ENCODE data around the gene E4F1. TPM values are rescaled to one million over a fixed set of nuclear protein-coding genes. Genes with fewer than 3 reads are reported as not detected.

The E4F1 gene
- total and polyA plus RNA-seq, 9 of the 15 experiments (the other 6 are each of a cell fraction or from before 2014, with no cell fraction given) = 0.48 to 94.9 (median 20.4) TPM

DNA sequence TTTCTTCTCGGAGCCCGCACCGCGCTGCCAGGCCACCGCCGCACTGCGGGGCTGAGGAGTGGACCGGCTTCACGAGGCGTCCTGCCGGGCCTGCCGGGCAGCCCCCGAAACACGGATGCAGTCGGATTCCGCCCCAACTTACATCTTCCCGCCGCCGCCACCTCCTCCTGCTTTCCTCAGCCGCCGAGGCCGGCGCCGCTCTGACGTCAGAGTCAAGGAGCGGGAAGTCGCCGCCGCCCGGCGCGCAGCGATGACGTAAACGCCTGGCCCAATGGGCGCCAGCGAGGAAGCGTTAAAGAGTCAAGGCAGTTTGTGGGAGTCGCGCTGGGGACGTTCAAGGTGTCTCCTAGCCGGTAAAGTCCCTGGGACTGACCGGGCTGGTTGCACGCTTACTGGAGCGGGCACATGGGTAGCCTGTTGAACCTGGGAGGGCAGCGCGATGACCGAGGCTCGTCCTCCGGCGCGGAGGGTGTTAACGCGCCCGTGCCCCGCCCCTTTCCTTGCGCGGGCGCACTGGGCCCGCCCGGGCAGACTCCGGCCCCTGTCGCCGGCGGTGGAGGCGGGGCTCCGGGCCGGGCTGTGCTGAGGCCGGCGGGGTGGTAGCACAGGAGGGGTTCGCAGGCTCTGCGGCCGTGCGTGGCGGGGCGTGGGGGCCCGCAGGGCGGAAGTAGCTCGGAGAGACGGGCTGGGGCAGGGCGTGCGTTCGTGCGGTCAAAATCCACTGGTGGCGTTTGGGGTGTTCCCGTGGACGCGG, 44.7 kb downstream of the E4F1 start, which contains the start of gene RNPS1 (continued):
- TF ChIP-seq ETS2 (tag; IDR thresholded peaks at IDR 0.05; ENCODE audit: borderline replicate concordance, poor library complexity, severe bottlenecking) = no peak
- peak in 1 of 2 experiments; percentile 95; a peak in 2 of 4 replicates for TF ChIP-seq CSDE1 (IDR thresholded peaks at IDR 0.05)
- peak; percentile 99 for TF ChIP-seq RBBP5 (IDR thresholded peaks at IDR 0.05; ENCODE audit: borderline replicate concordance, insufficient read depth, low read length, poor library complexity, severe bottlenecking)
- no peak; the same call in 1 of the 2 replicates for TF ChIP-seq STAG1 (CRISPR knock-in tag; IDR thresholded peaks at IDR 0.05; ENCODE audit: borderline replicate concordance)
- no peak for TF ChIP-seq KDM1A (IDR thresholded peaks at IDR 0.05)
- peak; percentile 100 for TF ChIP-seq EP400 (IDR thresholded peaks at IDR 0.05)
- TF ChIP-seq BHLHE40 (IDR thresholded peaks at IDR 0.05; ENCODE audit: low read length) = 0 out of 2 replicates have a peak, but pooled peaks have one; percentile 2
- TF ChIP-seq HDGF (IDR thresholded peaks at IDR 0.05) = no peak
- no peak for TF ChIP-seq ESRRB (CRISPR knock-in tag; IDR thresholded peaks at IDR 0.05; ENCODE audit: borderline replicate concordance)
- TF ChIP-seq, protein P1, sequence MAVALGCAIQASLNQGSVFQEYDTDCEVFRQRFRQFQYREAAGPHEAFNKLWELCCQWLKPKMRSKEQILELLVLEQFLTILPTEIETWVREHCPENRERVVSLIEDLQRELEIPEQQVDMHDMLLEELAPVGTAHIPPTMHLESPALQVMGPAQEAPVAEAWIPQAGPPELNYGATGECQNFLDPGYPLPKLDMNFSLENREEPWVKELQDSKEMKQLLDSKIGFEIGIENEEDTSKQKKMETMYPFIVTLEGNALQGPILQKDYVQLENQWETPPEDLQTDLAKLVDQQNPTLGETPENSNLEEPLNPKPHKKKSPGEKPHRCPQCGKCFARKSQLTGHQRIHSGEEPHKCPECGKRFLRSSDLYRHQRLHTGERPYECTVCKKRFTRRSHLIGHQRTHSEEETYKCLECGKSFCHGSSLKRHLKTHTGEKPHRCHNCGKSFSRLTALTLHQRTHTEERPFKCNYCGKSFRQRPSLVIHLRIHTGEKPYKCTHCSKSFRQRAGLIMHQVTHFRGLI (CRISPR knock-in tag; IDR thresholded peaks at IDR 0.05) = no peak
- TF ChIP-seq ZNF431 (CRISPR knock-in tag; IDR thresholded peaks at IDR 0.05) = peak; percentile 74; the same call in 1 of the 2 replicates
- TF ChIP-seq, protein P2, sequence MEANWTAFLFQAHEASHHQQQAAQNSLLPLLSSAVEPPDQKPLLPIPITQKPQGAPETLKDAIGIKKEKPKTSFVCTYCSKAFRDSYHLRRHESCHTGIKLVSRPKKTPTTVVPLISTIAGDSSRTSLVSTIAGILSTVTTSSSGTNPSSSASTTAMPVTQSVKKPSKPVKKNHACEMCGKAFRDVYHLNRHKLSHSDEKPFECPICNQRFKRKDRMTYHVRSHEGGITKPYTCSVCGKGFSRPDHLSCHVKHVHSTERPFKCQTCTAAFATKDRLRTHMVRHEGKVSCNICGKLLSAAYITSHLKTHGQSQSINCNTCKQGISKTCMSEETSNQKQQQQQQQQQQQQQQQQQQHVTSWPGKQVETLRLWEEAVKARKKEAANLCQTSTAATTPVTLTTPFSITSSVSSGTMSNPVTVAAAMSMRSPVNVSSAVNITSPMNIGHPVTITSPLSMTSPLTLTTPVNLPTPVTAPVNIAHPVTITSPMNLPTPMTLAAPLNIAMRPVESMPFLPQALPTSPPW (CRISPR knock-in tag; IDR thresholded peaks at IDR 0.05) = peak; percentile 91
- no peak for TF ChIP-seq TFAM (CRISPR knock-in tag; conservative IDR thresholded peaks at IDR 0.05)
- TF ChIP-seq ZNF134 (CRISPR knock-in tag; conservative IDR thresholded peaks at IDR 0.05) = no peak
- peak; percentile 96 for TF ChIP-seq ELF2 (CRISPR knock-in tag; IDR thresholded peaks at IDR 0.05)
- TF ChIP-seq, protein P3, sequence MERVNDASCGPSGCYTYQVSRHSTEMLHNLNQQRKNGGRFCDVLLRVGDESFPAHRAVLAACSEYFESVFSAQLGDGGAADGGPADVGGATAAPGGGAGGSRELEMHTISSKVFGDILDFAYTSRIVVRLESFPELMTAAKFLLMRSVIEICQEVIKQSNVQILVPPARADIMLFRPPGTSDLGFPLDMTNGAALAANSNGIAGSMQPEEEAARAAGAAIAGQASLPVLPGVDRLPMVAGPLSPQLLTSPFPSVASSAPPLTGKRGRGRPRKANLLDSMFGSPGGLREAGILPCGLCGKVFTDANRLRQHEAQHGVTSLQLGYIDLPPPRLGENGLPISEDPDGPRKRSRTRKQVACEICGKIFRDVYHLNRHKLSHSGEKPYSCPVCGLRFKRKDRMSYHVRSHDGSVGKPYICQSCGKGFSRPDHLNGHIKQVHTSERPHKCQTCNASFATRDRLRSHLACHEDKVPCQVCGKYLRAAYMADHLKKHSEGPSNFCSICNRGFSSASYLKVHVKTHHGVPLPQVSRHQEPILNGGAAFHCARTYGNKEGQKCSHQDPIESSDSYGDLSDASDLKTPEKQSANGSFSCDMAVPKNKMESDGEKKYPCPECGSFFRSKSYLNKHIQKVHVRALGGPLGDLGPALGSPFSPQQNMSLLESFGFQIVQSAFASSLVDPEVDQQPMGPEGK (CRISPR knock-in tag; IDR thresholded peaks at IDR 0.05; ENCODE audit: borderline replicate concordance) = no peak
- TF ChIP-seq KLF6 (CRISPR knock-in tag; IDR thresholded peaks at IDR 0.05; ENCODE audit: borderline replicate concordance) = peak; percentile 58; the same call in 1 of the 2 replicates
- no peak for TF ChIP-seq ZC3H4 (CRISPR knock-in tag; IDR thresholded peaks at IDR 0.05; ENCODE audit: borderline replicate concordance)
- TF ChIP-seq HDAC8 (tag; IDR thresholded peaks at IDR 0.05) = no peak
- peak; percentile 57 for TF ChIP-seq HDAC2 (IDR thresholded peaks at IDR 0.05)
- TF ChIP-seq EWSR1 (IDR thresholded peaks at IDR 0.05; ENCODE audit: borderline replicate concordance, low read depth, partially characterized antibody) = no peak
- peak; percentile 67 to 92; a peak in 3 of 4 replicates for TF ChIP-seq MAZ (CRISPR knock-in tag; conservative IDR thresholded peaks at IDR 0.05 in 1 of 2, IDR thresholded peaks at IDR 0.05 in 1 of 2)
- TF ChIP-seq PHB (CRISPR knock-in tag; IDR thresholded peaks at IDR 0.05) = peak; percentile 92; the same call in 1 of the 2 replicates
- no peak for TF ChIP-seq FOXJ2 (tag; IDR thresholded peaks at IDR 0.05)

All from K562 (cell line).